Right renal pelvis (tissue), 4 donors: Measurements from ENCODE around the gene TFDP1. TPM values are rescaled to one million over a fixed set of nuclear protein-coding genes. Genes with fewer than 3 reads are reported as not detected.

ENCODE experiments used
- DNase-seq, 4 donors: peaks; one replicate each; pipeline ENCODE4 v3.0.0-alpha.2; 2013; ENCODE audit warnings: low read depth in 4 of 4, low spot score in 3 of 4, missing footprints in 1 of 4
- polyA plus RNA-seq, 4 donors: library from polyadenylated mRNA; unstranded; fragments of 120-200 nt; gene quantifications; one replicate each; pipeline ENCODE4 v1.2.1, GENCODE V29; 2013; ENCODE audit not compliant: insufficient read length in 4 of 4

The TFDP1 gene
- polyA plus RNA-seq, 4 donors, result 85.0 to 101 (median 90.7) TPM

DNA sequence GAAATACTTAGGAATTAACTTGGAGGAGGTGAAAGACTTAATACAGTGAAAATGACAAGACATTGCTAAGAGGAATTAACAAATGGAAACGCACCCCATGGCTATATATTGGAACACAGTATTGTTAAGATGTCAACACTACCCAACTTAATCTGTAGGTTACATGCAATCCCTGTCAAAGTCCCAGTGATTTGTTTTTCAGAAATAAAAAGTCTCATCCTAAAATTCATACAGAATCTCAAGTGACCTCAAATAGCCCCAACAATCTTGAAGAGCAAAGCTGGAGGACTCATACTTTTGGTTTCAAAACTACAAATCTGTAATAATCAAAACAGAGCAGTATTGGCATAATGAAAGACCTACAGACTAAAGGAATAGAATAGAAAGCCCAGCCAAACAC, 60.2 kb downstream of the TFDP1 start:
- no peak for DNase-seq

DNA sequence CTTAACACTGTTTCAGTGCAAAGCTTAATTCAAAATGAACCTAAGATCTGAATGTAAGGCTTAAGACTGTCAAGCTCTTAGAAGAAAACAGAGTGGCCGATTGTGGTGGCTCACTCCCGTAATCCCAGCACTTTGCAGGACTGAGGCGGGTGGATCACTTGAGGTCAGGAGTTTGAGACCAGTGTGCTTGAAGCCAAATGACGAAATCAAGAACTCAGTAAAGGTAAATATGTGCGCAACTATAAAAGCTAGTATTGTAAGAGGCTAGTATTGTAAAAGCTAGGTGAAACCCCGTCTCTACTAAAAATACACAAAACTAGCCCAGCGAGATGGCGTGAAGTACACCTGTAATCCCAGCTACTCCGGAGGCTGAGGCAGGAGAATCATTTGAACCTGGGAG, 60.8 kb downstream of the TFDP1 start:
- no peak for DNase-seq

DNA sequence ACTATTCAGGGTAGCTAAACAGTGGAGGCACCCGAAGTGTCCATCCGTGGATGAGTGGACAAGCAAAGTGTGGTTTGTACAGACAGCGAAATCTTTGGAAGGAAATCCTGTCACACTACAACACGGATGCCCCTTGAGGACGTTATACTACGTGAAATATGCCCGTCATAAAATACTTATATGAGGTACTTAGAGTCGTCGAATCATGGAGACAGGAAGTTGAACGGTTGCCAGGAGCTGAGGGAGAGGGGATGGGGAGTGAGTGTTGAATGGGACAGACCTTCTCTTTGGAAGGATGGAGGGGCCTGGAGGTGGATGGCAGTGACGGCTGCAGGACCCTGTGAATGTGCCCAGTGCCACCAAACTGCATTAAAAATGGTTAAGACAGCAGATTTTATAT, 61.8 kb downstream of the TFDP1 start:
- DNase-seq, result no peak

DNA sequence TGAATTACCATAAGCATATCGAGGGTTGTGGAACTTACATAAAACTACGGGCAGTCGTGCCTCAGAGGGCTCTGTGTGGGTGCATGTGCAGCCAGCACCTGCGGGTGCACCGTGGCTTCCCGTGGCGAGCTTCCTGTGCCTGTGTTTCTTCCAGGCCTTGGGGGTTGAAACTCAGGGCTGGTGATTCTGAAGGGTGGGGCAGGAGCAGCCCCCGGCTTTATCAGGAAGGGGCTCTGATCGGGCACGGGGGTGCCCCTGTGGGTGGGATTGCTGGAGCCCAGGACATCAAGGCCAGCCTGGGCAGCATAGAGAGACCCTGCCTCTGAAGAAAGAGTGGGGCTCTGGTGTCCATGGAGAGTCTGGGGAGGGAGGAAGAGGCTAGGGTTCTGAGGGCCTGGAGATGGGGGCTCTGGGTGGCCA, 62.4 kb downstream of the TFDP1 start:
- no peak for DNase-seq

DNA sequence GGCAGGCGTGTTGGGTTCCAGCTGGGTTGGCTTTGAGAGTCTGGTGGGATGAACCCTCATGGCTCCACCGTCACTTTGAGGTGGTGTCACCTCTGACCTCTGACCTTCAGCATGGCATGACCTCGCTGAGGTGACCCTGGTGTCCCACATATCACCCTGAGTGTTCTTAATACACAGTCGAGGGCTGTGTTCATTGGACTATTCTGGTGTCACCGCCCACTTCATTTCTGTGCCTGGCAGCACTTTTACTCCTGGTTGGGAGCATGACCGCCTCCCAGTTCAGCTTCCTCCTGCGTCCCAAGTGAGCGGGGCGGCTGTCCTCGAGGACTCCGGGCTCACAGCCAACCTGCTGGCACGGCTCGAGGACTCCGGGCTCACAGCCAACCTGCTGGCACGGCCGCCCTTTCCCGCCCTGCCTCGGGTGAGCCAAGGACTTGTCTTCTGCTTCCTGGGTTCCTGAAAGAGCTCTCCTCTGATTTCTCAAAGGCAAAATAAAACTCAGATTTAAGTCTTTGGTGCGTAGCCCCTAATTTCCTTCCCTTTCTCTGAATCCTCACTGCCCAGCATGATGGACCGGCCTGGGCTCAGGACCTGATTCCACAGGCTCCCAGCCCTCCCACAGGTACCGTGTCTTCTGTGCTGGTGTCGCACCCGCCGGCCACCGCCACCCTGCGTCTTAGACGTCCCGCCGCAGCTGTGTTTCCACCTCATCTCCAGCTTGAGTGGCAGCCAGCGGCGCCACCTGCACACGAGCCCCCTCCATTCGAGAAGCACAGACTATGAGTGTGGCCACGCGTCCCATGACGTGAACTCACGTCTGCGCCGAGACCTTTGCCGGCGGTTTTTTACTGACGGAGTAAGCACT, 63.0 kb downstream of the TFDP1 start:
- no peak for DNase-seq

DNA sequence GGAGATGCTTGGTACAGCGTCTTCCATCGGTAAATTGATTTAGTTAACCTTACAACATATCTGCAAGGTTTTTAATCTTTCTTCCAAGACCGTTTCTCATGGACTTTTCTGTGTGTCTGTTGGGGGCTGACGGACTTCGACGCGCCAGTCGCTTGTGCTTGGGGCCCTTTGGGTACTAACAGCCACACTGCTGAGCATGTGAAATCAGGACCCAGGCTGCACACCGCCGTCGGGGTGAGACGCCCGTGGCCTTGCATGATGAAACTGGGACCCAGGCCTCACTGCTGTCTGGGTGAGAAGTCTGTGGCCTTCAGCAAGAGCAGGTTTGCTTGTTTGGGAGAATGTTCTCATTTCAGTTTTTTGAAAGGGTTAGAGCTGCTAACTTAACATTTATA, 63.7 kb downstream of the TFDP1 start:
- DNase-seq, result no peak

DNA sequence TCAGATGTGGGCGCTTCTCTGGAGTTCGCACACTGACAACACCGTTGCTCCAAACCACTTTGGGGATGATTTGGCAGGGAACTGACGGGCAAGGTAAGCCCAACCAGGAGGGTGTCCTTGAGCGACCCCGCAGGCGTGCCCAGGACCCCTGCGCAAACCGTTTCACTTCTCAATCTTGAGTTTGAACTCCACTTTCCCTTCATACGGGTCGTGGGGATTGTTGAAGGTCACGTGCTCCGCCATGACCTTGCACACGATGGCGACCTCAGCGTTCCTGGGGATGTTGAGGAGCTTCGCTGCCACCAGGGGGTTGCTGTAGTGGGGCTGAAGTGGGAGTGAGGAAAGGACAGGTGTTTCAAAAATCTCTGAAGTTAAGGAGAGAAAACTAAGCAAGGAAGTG, 64.7 kb downstream of the TFDP1 start:
- DNase-seq, result no peak

DNA sequence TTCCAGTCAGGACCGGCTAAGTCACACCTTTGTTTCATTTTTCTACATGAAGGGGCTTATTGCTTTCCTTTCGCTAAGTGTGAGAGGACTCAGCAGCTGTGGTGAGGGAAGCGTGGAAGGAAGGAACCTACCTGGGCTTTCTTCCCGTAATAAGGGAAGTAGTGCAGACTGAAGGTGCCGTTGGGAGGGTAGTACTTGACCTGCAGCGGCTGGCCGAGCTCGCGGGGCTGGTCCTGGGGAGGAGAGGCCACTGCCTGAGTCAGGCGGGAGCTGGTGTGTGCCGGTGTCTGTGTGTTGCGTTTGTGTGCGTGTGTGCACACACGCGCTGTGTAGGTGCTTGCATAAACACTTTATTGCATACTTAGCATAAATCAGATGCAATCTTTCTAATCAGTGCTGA, 65.7 kb downstream of the TFDP1 start:
- DNase-seq, result no peak

DNA sequence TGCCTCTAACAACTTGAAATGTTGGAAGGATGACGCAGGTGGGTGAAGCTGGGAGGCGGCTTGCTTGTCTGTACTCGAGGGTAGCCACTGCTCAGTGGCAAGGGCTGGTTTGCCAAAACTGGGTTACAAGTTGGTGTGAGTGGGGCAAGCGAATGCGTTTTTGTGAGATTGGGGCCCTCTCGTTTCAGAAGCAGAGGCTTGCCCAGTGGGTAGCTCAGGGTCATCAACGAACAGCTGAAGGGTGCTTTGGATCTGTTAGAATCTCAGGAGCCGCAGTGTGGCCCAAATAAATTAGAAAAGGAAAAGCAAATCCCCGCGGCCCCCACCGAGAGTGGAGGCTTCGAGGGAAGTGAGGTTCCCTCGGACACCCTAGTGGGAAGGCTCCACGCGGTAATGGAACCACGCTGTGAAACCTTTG, 66.2 kb downstream of the TFDP1 start:
- DNase-seq, result no peak

DNA sequence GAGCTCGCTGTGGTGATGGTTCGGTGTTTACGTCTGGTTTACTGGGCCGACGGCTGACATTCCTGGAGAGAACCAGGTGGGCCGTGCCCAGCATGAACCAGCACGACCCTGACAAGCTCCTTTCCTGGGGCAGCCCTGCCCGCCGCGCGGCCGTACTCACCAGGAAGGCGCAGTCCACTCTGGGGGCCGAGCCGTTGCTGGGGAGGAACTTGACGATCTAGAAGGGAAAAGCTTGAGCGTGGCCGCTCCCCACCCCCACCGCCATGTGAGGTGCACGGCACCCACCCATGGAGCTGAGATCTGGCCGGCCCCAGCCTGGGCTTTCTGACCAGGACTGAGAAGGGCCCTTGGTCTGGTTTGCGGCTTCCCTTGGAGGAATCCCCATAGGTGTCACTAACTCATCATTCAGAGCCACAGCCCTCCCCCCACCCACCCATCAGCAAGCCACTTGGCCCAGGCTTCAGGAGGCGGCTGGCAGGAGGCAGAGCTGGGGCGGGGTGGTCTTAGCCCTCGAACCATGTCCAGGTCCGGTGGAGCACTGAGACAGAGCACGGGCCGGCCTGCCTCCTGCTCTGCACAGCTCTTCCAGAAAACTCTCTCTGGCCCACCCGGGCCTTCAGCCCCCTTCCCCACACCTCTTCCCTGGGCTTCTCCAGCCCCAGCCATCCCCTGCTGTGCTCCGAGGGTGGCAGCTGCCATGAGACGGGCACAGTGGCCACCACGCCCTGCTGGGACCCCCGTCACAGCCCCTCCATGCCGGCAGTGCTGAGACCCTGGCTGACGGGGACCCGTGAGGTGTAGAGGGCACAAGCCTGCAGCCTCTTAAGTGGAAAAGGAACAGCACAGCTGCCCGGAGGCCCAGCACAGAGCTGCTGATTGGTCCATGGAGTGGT, 67.2 kb downstream of the TFDP1 start:
- DNase-seq, result no peak

DNA sequence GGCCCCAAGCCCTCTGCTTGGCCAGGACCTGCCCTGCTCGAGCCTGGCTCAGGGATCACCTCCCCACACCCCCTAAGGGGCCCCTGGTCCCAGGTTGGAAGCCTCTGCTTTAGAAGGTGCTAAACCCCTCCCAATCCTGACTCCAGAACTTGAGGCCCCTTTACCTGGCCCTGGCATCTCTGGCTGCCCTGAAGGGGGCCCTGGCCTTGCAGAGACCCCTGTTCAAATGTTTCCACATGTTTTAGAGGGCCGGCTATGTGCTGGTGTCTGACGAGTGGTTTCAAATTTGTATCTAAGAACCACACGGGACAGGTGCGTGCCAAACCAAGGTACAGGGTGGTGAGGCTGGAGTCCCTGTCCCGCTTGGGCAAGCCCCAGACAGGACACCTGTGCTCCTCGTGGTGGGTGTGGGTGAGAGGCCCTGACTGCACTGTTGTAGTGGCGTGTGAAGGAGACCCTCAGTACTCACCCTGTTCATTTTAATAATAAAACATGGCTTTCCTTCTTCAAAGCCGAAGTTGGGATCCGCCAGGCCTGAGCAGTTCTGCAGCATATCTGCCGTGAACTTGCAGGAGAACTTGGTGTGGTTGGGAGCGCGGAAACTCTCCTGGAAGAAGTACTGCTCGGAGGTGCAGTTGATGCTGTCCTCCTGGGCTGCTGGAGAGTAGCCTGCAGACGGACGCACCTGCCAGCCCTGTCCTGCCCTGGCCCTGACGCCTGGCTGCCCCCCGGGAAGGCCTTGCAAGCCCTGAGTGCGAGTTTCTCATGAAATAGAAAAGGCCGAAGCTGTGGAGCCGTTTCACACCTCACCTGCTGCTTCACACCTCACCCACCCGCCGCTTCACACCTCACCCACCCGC, 68.1 kb downstream of the TFDP1 start:
- DNase-seq, result no peak

DNA sequence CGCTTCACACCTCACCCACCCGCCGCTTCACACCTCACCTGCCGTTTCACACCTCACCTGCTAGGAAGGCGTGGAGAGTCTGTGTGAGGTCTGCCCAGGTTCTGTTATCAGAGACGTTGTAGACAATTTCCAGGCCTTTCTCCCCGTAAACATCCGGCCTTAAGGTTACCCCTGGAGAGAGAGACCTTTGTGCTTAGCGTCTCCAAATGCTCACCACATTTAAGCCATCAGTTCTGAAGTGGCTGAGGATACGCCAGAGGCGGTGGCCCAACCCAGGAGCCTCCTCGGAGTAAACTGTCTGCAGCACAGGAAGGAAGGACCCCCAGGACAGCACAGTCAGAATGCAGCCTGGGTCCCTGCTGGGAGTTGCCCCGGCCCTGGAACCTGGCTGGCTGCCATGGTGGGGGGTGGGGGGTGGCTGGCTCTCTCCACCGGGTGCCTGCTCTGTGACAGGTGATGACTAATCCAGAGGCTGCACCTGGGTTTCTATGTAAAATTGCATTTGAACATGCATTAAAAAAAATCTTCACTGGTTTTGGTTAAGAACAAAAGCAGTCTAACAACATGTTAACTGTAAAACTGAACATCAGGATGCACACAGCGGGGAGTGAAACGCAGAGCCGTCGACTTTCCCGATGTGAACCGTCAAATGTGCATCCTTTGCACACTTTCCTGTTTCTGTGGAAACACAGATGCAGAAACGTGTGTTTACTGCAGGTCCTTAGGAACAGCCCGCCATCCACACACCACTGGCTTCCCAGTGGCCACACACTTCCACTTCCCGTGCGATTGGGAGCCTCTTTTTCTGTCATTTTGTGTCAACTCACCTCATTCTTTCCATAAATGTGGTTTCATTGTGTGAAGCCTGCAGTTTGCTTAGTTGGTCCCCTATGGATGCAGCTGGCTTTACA, 69.0 kb downstream of the TFDP1 start:
- no peak for DNase-seq

DNA sequence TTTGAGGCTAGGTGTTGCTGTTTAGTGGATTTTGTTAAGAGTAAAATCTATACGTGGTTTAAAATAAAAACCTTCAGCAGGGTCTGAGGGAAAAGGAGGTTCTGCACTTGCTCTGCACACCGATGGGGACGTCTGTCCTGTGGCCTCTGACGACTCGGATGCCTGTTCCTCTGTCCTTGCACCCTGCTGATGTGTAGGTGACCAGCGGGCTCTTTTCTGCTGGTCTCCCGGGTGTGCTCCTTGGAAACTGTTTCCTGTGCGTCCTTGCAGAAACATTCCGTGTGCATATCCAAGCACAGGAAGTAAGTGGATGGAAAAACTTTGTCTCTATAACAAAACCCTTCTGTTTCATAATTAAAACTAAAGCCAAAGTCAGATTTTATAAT, 69.6 kb downstream of the TFDP1 start:
- DNase-seq, result no peak

DNA sequence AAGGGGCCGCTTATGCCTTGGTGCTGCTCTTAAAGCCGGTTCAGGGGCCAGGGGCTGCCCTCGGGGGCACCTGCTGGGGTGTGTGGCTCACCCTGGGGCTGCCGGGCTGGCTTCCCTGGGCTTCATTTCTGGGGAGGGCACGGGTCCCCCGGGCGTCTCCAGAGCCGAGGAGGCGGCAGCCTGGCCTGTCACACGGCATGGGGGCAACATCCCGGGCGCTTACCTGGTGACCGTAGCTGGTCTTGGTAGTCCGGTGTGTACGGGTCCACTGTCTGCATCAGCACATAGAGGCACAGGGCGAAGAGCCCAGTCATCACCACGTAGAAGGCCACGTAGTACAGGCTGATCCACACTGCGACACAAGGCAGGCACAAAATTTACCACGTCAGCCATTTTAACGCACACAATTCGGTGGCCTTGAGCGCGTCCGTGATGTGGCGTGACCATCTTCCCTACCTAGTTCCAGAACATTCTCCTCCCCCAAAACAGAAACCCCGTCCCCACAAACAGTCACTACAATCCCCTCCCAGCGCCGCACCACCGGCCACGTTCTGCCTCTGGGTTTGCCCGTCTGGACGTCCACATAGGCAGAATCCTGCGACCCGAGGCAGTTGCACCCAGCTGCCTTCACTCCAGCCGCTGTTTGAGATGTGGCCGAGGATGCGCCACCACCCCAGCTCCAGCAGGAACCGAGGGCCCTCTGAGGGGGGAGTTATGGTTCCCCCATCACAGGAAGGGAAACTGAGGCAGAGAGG, 70.2 kb downstream of the TFDP1 start:
- DNase-seq, result no peak

DNA sequence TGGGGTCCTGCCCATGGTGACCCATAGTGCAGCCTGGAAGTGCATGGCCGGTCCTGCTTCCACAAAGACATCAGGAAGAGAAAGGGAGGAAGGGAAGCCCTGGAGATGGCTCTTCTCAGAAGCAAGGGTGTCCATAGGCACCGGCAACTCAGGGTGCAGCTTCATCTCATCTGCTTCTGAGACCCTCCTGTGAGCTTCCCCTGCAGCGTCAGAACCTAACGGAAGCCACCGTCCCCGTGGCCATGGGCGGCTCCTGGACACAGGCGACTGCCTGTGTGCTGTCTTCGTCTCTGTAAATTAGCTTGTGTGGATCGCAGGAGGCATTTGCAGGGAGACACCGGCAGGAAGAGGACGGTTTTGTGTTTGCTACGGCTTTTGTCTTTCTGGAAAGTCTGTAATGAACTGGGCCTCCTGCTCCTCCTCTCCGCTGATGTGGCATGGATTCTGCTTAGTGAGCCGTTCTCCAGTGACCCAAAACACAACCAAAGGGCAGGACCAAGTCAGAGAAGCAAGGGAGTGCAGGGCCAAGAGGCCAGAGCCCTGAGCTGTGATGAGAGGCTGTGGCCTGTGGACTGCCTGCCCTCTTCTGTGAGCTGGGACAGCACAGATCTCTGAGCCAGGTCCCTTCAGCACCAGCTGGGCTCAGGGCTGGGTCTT, 70.9 kb downstream of the TFDP1 start:
- no peak for DNase-seq

DNA sequence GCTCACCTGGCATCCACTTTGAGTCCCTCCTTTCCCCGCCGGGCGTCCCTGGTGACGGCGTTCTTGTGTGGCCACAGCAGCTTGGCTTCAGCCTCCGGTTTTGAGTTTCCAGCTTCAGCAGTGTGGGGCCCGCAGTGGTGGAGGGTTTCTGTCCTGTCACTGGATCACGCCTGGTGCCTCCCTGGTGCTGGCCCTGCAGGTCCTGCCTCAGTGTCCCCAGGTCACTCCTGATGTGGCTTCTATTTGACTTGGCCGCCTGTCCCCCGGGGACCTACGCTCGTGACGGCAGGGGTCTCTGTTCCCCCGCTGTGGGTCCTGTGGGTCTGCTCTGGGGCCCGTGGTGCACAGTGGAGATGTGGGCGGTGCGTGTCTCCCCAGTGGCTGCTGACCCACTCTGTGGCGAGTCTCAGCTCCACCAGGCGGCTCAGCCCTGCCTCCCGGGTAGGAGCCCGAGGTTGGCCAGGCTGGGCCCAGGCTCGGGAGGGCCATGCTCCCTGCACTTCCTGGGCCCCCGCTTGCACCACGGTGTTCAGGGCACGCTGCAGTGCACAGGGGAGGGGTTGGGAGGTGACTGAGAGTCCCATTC, 71.5 kb downstream of the TFDP1 start:
- no peak for DNase-seq

DNA sequence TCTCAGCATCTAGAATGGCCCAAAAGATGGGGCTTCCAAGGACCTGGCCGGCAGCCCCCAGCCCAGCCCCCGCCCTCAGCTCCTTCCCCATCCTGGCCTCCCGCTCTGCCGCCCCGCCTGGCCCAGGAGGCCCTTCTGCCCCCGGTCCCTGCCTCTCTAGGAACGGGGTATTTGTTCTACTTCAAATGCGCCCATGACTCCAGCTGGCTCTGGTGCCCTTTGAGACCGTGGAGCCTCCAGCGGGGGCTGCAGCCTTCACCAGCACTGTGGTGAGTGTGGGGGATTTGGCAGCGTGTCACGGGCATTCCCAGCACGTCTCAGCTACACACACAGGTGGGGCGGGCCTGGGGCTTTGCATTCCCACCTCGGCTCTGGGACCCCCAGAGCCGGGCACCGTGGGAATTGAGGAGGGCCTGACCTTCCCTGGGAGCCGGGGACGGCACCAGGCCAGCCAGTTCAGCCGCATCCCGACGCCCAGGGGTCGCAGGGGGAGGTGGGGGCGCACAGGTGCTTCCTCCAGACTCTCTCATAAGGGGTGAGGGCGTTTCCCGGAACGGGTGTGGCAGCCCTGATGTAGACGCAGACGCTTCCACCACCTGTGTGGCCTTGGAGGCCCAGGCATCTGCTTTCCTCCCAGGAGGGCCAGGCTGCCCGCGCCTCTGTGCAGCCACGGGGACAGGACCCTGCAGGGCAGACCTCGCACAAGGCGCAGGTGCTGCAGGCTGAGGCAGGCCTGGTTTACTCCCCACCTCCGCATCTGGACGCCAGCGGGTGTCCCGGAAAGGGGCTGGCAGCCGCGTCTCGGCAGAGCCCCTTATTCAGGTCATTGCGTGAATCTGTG, 72.5 kb downstream of the TFDP1 start:
- no peak for DNase-seq
